OCI-LY1 (cell line): Measurements from ENCODE around the gene ADAMTS10.
"Not testable (repeated sequence)": the region's sequence is repeated elsewhere in the genome, so short reads cannot be mapped to it uniquely, and the experiment has no call there.

ENCODE experiments used
- H2AFZ ChIP-seq: fragments of 200-600 bp; sonication (generic), shearing (Covaris generic); 2 replicates; pipeline ENCODE4 v1.6.0; 2014; ENCODE audit warnings: antibody characterized with exemption, mild to moderate bottlenecking, low read length
- H3F3A ChIP-seq: fragments of 200-600 bp; sonication (generic), shearing (Covaris generic); 2 replicates; pipeline ENCODE4 v1.6.0; 2014; ENCODE audit warnings: mild to moderate bottlenecking, antibody characterized with exemption, low read length, moderate library complexity; ENCODE audit not compliant: insufficient read depth
- H3K27ac ChIP-seq: fragments of 200-600 bp; sonication (generic); 2 replicates; pipeline ENCODE4 v1.5.1; 2014; ENCODE audit warnings: low read length, mixed run types, mild to moderate bottlenecking, low read depth; ENCODE audit not compliant: poor library complexity, severe bottlenecking
- H3K27me3 ChIP-seq: fragments of 200-600 bp; sonication (generic); 2 replicates; pipeline ENCODE4 v1.6.0; 2014; ENCODE audit warnings: antibody characterized with exemption, mild to moderate bottlenecking, low read length, moderate library complexity; ENCODE audit not compliant: insufficient read depth
- H3K36me3 ChIP-seq: fragments of 200-600 bp; sonication (generic); 2 replicates; pipeline ENCODE4 v1.6.1; 2014; ENCODE audit warnings: mild to moderate bottlenecking, antibody characterized with exemption, low read length, moderate library complexity, mixed read lengths; ENCODE audit not compliant: insufficient read depth
- H3K4me1 ChIP-seq: fragments of 200-600 bp; sonication (generic); 2 replicates; pipeline ENCODE4 v1.5.1; 2014; ENCODE audit warnings: mild to moderate bottlenecking, low read length, moderate library complexity; ENCODE audit not compliant: insufficient read depth, severe bottlenecking
- H3K4me2 ChIP-seq: fragments of 200-600 bp; sonication (generic), shearing (Covaris generic); 2 replicates; pipeline ENCODE4 v1.6.1; 2014; ENCODE audit warnings: low read length
- H3K4me3 ChIP-seq: fragments of 200-600 bp; sonication (generic); 2 replicates; pipeline ENCODE4 v1.5.1; 2014; ENCODE audit warnings: low read length, low read depth, mild to moderate bottlenecking, mixed read lengths; ENCODE audit not compliant: poor library complexity, severe bottlenecking
- H3K79me2 ChIP-seq: fragments of 200-600 bp; shearing (Covaris generic); 2 replicates; pipeline ENCODE4 v1.6.1; 2016; ENCODE audit warnings: mixed run types, low read length, mixed read lengths; ENCODE audit not compliant: insufficient read depth
- H3K9ac ChIP-seq: fragments of 200-600 bp; sonication (generic), shearing (Covaris generic); 2 replicates; pipeline ENCODE4 v1.6.1; 2014; ENCODE audit warnings: mild to moderate bottlenecking, low read length, mixed read lengths
- H3K9me2 ChIP-seq: fragments of 200-600 bp; sonication (generic), shearing (Covaris generic); 2 replicates; pipeline ENCODE4 v1.6.1; 2014; ENCODE audit warnings: low read depth, mild to moderate bottlenecking, low read length, mixed read lengths
- H3K9me3 ChIP-seq: fragments of 200-600 bp; shearing (Covaris generic); 2 replicates; pipeline ENCODE4 v1.6.1; 2014; ENCODE audit warnings: low read length, mixed read lengths
- H4K20me1 ChIP-seq: fragments of 200-600 bp; sonication (generic), shearing (Covaris generic); 2 replicates; pipeline ENCODE4 v1.6.0; 2016; ENCODE audit warnings: mild to moderate bottlenecking, low read length; ENCODE audit not compliant: insufficient read depth
- EZH2 ChIP-seq: fragments of 200-600 bp; sonication (generic), shearing (Covaris generic); IDR thresholded peaks from 2 replicates; pipeline ENCODE4 v1.8.0; 2017; ENCODE audit warnings: borderline replicate concordance, mixed run types, mild to moderate bottlenecking, antibody characterized with exemption, low read length, moderate library complexity, mixed read lengths
- TF ChIP-seq, protein P1 (sequence below): fragments of 200-600 bp; sonication (generic), shearing (Covaris generic); IDR thresholded peaks from 2 replicates; pipeline ENCODE4 v1.5.1; 2017; ENCODE audit warnings: mild to moderate bottlenecking, antibody characterized with exemption, low read length, moderate library complexity, mixed read lengths

ADAMTS10 gene

DNA sequence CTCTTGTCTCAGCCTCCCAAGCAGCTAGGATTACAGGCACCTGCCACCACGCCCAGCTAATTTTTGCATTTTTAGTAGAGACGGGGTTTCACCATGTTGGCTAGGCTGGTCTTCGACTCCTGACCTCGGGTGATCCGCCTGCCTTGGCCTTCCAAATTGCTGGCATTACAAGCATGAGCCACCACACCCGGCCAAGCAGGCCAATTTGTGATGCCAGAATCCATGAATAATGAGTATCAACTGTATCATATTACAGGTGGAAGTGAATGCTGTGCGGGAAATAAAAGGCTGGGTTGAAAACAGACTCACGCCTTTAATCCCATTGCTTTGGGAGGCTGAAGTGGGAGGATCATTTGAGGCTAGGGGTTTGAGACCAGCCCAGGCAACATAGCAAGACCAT, 16.3 kb upstream of the ADAMTS10 start:
- Histone ChIP-seq H3K27ac (no peak overlapping the region), H2AFZ (no peak overlapping the region), H3K9me3 (no peaks in the 10 kb centered on the region), H3K9ac (no peak overlapping the region), H3K4me1 (no peaks in the 10 kb centered on the region), H3K4me2 (no peak overlapping the region), H3K27me3 (0 out of 2 replicates have a peak, but pooled peaks cover 3% of the 10 kb centered on the region), H3K9me2 (no peaks in the 10 kb centered on the region), H4K20me1 (no peaks in the 10 kb centered on the region), H3K79me2 (no peaks in the 10 kb centered on the region), H3F3A (no peaks in the 10 kb centered on the region), H3K36me3 (no peaks in the 10 kb centered on the region), H3K4me3 (no peak overlapping the region)
- TF ChIP-seq EZH2: no peak
- TF ChIP-seq, protein P1, sequence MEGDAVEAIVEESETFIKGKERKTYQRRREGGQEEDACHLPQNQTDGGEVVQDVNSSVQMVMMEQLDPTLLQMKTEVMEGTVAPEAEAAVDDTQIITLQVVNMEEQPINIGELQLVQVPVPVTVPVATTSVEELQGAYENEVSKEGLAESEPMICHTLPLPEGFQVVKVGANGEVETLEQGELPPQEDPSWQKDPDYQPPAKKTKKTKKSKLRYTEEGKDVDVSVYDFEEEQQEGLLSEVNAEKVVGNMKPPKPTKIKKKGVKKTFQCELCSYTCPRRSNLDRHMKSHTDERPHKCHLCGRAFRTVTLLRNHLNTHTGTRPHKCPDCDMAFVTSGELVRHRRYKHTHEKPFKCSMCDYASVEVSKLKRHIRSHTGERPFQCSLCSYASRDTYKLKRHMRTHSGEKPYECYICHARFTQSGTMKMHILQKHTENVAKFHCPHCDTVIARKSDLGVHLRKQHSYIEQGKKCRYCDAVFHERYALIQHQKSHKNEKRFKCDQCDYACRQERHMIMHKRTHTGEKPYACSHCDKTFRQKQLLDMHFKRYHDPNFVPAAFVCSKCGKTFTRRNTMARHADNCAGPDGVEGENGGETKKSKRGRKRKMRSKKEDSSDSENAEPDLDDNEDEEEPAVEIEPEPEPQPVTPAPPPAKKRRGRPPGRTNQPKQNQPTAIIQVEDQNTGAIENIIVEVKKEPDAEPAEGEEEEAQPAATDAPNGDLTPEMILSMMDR: no peak

DNA sequence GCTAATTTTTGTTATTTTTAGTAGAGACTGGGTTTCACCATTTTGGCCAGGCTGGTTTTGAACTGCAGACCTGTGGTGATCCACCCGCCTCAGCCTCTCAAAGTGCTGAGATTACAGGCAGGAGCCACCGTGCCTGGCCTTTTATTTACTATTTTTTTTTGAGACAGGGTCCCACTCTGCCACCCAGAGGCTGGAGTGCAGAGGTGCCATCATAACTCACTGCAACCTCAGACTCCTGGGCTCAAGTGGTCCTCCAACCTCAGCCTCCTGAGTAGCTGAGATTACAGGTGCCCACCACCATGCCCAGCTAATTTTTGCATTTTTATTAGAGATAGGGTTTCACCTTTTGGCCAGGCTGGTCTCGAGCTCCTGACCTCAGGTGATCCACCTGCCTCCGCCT, 12.4 kb upstream of the ADAMTS10 start:
- H3K79me2 ChIP-seq, H3K9me3 ChIP-seq, H4K20me1 ChIP-seq, H3K9me2 ChIP-seq, H3K4me2 ChIP-seq, H3K4me1 ChIP-seq, H3F3A ChIP-seq, H3K4me3 ChIP-seq, H3K27ac ChIP-seq, H3K9ac ChIP-seq, H3K27me3 ChIP-seq, H3K36me3 ChIP-seq, H2AFZ ChIP-seq: not testable (repeated sequence)
- TF ChIP-seq, protein P1: peak; percentile 16; the same call in 1 of the 2 replicates

DNA sequence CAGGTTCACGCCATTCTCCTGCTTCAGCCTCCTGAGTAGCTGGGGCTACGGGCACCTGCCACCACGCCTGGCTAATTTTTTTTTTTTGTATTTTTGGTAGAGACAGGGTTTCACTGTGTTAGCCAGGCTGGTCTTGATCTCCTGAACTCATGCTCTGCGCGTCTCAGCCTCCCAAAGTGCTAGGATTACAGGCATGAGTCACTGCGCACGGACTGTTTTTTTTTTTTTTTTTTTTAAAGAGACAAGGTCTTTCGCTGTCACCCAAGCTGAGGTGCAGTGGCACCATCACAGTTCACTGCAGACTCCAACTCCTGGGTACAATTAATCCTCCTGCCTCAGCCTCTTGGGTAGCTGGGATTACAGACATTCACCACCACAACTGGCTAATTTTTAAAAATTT, 8.2 kb upstream of the ADAMTS10 start:
- no peaks in the 10 kb centered on the region for H3K79me2 ChIP-seq
- H3K36me3 ChIP-seq: no peaks in the 10 kb centered on the region
- no peaks in the 10 kb centered on the region for H3K9me2 ChIP-seq
- TF ChIP-seq, protein P1: no peak
- TF ChIP-seq EZH2: no peak
- no peak overlapping the region for H3K4me3 ChIP-seq
- no peaks in the 10 kb centered on the region for H3F3A ChIP-seq
- H3K9me3 ChIP-seq: no peaks in the 10 kb centered on the region
- no peaks in the 10 kb centered on the region for H3K4me1 ChIP-seq
- no peaks in the 10 kb centered on the region for H3K27me3 ChIP-seq
- no peak overlapping the region for H2AFZ ChIP-seq
- no peak overlapping the region for H3K27ac ChIP-seq
- H3K9ac ChIP-seq: no peak overlapping the region
- no peaks in the 10 kb centered on the region for H4K20me1 ChIP-seq
- no peak overlapping the region for H3K4me2 ChIP-seq
